ENCODE results near the gene AGRN.
"Not testable (repeated sequence)": the region's sequence is repeated elsewhere in the genome, so short reads cannot be mapped to it uniquely, and the experiment has no call there.

AGRN gene

DNA sequence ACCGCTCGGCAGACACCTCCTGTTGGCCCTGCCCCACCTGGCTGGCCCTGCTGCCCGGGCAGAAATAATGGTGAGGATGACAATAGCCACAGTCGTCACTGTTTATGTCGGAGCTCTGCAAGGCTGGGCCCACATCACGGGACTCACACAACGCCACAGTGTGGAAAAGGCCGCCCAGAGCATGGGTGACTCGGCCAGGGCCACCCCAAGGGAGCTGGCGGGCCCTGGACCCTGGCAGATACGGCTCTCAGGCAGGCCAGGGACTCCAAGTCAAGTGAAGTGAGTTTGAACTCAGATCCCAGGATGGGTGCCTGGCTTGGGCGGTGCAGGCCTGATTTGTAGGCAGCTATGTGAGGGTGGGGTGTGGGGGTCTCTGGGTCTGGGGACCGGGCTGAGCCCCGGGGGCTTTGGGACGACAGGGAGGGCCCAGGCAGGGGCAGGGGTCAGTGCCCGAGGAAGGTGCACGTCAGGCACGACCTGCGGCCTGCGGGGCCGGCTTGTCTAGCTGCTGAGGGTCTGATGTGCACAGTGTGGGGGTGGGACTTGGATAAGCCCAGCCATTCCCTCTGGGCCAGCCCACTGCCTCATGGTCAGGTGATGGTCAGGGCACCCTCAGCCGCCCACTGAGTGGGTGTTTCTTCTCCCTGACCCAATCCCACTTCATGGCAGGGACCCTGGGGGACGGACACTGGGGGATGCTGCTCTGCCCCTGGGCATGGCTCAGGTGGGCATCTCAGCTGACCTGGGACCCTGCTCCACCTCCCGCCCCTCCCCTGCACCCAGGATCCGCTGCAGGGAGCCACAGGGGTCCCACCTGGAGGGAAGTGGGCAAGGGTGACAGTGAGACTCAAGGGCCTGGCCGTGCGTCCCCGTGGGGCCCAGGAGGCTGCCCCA is 53.2 kb downstream of the AGRN start:
- TF ChIP-seq, protein P1, sequence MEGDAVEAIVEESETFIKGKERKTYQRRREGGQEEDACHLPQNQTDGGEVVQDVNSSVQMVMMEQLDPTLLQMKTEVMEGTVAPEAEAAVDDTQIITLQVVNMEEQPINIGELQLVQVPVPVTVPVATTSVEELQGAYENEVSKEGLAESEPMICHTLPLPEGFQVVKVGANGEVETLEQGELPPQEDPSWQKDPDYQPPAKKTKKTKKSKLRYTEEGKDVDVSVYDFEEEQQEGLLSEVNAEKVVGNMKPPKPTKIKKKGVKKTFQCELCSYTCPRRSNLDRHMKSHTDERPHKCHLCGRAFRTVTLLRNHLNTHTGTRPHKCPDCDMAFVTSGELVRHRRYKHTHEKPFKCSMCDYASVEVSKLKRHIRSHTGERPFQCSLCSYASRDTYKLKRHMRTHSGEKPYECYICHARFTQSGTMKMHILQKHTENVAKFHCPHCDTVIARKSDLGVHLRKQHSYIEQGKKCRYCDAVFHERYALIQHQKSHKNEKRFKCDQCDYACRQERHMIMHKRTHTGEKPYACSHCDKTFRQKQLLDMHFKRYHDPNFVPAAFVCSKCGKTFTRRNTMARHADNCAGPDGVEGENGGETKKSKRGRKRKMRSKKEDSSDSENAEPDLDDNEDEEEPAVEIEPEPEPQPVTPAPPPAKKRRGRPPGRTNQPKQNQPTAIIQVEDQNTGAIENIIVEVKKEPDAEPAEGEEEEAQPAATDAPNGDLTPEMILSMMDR (conservative IDR thresholded peaks at IDR 0.05; ENCODE audit: low read depth, low read length), result no peak
- no peak for DNase-seq (ENCODE audit: low read depth)

DNA sequence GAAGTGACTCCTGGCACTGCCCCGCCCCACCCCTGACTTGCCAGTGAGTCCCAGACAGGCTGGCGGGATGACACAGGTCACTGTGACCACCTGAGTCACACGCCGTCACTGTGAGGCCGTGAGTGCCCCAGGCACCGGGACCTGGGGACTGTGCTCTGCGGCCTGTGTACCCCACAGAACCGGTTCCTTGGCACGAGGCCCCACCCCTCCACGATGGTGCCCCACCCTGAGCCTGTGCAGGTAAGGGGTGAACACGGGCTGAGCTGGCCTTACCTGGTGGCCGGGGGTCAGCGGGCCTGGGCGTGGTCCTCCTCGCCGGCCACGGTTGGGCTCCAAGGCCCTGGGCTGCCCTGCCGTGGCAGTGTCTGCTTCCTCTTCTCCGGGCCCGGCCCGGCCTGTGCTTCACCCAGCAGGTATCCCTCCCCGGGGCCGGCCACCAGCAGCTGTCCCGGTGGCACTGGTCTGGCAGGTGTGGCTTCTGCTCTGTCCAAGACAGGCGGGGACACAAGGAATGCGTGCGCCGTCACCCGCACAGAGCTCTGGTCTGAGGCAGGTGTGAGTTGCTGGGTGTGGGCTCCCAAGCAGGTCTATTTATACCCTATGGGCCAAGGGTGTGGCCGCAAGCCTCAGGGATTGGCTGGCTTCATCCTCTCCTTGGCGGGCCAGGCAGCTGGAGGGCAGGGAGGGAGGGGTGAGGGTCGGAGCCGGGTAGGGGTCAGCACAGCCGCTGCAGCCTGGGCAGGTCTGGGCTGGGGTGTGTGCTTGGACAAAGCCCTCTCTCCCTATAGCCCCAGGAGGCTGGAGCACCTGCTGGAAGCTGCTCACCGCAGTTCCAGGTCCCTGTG is 54.0 kb downstream of the AGRN start, which contains the start of gene RNF223:
Gene RNF223, minus strand, starts transcription at position 564 of the 845 bp plus-strand sequence. CDS start 1,740 bp downstream, outside the sequence.
- H3K4me3 ChIP-seq (ENCODE audit: low read length), result no peak within 1 kb of the TSS
- no peak for DNase-seq (ENCODE audit: low read depth)
- TF ChIP-seq, protein P1 (conservative IDR thresholded peaks at IDR 0.05; ENCODE audit: low read depth, low read length), result no peak

More for the DNA sequence above, 53.2 kb downstream of the AGRN start:
- H3K4me3 ChIP-seq (ENCODE audit: low read length), result no peak overlapping the region

DNA sequence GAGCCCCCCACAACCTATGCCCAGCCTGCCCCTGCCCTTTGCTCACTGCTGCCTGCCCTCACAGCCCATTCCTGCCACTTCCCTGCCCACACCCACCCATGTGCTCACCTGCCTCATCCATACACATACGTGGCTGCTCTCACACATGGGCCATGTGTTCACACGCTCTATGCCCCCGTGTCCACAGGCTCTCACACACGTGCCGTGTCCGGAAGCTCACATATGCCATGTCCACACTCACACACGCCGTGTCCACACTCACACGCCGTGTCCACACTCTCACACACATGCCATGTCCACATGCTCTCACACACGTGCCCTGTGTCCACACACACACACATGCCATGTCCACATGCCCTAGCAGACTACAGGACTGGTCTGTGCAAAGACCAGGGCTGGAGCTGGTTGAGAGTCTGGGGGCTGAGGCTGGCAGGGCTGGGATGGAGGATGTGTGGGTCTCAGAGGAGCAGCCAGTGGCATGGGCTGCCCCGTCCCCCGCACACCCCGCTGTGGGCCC is 54.8 kb downstream of the AGRN start:
- no peak overlapping the region for H3K4me3 ChIP-seq (ENCODE audit: low read length)
- DNase-seq (ENCODE audit: low read depth), result no peak
- TF ChIP-seq, protein P1 (conservative IDR thresholded peaks at IDR 0.05; ENCODE audit: low read depth, low read length), result no peak

DNA sequence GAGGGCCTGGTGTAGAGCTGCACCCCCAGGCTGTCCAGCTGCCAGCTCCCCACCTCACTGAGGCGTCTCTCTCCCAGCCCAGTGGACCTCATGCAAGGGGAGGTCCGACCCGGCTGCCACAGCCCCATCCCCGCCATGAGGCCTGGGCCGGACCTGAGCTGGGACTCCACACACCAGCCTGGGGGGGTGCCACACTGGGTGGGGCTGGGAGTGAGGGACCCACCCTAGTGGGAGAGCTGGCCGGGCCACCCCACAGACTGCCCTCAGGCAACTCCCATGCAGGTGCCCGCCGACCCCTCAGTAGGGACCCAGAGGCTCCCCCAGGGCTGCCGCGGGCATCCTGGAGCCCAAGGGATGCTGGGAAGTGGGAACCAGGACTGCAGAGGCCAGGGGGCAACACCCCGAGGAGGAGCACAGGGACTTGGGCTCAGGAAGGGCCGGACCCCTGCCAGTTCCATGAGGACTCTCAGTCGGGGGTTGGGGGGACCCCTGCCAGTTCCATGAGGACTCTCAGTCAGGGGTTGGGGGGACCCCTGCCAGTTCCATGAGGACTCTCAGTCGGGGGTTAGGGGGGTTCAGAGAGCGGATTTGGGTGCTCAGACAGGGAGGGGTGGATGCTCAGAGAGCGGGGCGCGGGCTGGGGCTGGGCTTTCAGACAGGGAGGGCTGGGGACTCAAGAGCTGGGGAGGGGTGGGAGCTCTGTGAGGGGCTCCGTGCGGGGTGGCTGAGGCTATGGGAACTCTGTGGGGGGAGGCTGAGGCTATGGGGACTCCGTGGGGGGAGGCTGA is 55.4 kb downstream of the AGRN start:
- DNase-seq (ENCODE audit: low read depth), result no peak
- H3K4me3 ChIP-seq (ENCODE audit: low read length), result no peak overlapping the region

DNA sequence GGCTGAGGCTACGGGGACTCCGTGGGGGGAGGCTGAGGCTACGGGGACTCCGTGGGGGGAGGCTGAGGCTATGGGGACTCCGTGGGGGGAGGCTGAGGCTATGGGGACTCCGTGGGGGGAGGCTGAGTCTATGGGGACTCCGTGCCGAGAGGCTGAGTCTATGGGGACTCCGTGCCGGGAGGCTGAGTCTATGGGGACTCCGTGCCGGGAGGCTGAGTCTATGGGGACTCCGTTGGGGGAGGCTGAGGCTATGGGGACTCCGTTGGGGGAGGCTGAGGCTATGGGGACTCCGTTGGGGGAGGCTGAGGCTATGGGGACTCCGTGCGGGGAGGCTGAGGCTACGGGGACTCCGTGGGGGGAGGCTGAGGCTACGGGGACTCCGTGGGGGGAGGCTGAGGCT is 57.5 kb downstream of the AGRN start:
- DNase-seq (ENCODE audit: low read depth); H3K4me3 ChIP-seq (ENCODE audit: low read length): not testable (repeated sequence)

More for the DNA sequence above, 55.4 kb downstream of the AGRN start:
- TF ChIP-seq, protein P1 (conservative IDR thresholded peaks at IDR 0.05; ENCODE audit: low read depth, low read length), result no peak

DNA sequence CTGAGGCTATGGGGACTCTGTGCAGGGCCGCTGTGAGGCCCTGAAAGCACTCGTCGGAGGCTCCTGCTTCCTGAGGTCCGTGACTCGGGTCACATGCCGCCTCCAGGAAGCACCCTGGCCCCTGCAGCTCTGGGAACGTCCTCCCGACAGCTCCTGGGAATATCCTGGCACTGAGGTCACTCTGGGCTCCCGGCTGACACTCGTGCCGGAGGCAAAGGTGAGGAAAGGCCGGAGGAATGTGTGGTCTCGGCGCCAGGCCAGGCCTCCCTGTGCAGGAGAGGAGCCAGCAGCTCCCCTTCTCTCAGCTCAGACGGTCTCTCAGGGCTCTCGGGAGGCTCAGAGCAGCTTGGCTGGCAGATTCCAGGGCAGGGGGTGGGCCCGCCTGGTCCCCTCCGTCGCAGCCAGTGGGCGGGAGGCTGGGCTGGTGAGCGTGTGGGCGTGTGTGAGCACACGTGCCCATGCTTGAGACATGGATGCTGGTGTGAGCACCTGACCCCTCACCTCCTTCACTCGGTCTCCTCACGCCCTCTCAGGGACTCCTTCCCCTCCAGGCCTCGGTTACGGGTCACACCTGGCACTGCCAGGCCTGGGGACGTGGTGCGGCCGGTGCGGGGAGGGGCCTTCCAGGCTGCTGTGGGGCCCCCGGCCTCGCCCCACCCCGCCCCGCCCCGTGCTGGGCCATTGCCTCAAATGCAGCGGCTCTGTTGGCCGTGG is 59.6 kb downstream of the AGRN start:
- H3K4me3 ChIP-seq (ENCODE audit: low read length), result peak overlapping the region; percentile 29
- DNase-seq (ENCODE audit: low read depth), result peak; percentile 90
- TF ChIP-seq, protein P1 (conservative IDR thresholded peaks at IDR 0.05; ENCODE audit: low read depth, low read length), result no peak

Measured in retinal pigment epithelial cell (primary cell).